ENCODE results near the gene SORCS3. TPM values are rescaled to one million over a fixed set of nuclear protein-coding genes. Genes with fewer than 3 reads are reported as not detected.

SORCS3 gene
- total RNA-seq, 1 donor from 2014 or later: 0.10 TPM

DNA sequence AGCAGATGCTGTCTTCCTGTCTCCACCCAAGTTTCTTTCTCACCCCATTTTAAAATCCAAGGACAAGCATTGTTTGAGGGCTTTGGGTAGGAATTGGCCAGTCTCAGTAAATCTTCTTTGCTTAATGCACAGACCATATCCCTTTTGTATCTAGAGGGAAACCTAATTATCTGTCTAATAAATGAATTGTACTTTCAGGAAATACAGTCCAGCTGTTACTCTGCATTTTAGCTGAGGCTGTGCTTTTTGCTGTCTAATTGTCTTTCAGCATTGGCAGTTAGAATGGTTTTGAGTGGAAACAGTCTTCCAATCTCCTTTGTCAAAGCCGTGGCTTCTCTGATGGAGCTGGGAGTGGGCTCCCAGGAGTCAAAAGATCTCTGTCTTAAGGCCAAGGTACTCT, 388.2 kb downstream of the SORCS3 start:
- DNase-seq: no peak
- intact Hi-C loops (cut with micrococcal nuclease): no loop called here
- no peak for ATAC-seq

DNA sequence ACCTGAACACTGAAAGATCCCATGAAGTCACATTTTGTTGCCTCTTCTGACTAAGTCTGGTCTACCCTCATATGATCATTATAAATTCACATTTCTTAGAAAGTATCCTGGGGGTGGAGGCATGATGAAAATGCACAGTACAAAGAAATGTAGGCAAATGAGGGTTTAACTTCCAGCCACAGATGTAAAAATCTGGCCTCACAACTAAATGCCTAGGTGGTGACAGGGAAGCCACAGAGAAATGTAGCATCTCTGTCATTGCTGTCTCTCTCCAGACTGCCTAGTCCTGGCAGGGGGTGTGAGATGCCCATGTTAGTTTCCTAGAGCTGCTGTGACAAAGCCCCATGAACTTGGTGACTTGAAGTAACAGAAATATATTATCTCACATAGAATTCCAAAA, 395.9 kb downstream of the SORCS3 start:
- ATAC-seq (no peak), DNase-seq (no peak)
- intact Hi-C loops (cut with micrococcal nuclease): no loop called here

DNA sequence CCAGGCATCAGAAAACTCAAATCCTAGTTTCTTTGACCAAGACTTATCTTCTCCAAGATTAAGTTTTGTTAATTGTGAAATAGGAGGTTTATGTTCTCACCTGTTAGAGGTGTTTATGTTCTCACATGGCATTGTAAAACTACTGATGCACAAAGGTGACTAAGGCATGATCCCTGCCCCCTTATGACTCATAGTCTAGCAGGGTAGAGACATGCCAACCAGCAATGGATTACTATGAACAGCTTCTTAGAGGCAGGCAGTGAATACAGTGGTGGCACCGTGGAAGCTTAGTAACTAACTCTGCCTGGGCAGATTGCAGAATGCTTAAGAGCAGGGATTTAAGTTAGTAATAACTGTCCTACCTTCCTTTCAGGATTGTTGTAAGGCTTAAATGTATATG, 400.9 kb downstream of the SORCS3 start:
- intact Hi-C loops (cut with micrococcal nuclease): no loop called here
- ATAC-seq (no peak), DNase-seq (no peak)

DNA sequence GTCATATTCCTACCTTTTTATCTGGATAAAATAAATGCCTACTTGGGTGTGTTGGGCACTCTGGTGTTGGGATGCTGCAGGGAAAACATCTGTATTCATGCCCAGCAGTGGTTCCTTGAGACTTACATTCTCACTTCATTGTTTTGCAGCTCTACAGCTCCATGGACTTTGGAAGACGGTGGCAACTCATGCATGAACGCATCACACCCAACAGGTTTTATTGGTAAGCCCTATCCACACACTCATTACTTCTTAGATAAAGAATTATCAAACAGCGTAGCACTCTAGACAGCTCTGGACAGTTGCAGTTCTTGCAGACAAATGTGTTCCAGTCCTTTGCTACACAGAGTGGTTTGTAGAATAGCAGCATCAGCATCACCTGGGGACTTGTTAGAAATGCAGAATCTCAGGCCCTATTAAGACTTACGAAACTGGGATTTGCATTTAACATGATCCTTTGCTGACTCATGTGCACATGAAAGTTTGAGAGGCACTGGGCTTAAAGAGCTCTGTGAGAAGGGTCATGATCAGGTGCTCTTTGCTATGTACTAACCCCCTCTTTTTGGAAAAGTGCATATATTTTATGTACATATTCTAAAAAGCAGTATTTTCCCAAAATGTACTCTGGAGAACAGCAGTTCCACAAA, 401.9 kb downstream of the SORCS3 start:
- no peak for ATAC-seq
- DNase-seq: no peak
- intact Hi-C loops (cut with micrococcal nuclease): no loop called here

DNA sequence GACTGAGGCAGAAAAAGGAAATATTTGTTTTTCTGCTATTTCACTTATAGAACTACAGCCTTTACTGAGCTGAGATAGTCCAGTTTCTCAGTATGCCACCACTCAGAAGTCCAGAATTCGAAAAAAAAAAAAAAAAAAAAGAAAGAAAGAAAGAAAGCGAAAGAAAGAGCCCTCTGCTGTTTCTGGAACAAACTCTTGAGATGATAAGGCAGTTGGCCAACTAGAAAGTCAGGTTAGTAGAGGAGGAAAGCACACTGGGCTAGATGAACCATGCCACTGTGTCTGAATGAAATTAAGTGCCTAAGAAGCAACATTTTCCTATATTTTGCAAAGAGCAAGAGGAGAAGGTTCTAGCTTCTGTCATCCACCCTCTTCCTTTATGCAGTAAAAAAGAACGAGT, 403.8 kb downstream of the SORCS3 start:
- intact Hi-C loops (cut with micrococcal nuclease): no loop called here
- no peak for ATAC-seq
- DNase-seq: no peak

DNA sequence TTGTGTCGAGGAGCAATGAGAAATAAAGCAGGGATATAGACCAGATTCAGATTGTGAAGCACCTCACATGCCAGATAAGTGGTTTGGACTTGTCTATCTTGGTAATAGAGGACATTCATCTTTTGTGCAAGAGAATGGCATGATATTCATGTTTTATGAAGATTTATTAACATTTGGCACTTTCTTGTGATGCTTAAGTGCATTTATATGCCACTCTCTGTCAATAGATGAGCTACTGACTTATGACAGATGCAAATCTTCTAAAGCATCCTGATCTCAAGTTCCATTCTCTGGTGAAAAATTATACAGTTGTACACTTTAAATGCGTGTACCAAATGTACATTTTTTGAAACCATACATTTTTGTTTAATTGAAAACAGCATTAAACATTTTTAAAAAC, 415.3 kb downstream of the SORCS3 start:
- intact Hi-C loops (cut with micrococcal nuclease): no loop called here
- no peak for ATAC-seq

DNA sequence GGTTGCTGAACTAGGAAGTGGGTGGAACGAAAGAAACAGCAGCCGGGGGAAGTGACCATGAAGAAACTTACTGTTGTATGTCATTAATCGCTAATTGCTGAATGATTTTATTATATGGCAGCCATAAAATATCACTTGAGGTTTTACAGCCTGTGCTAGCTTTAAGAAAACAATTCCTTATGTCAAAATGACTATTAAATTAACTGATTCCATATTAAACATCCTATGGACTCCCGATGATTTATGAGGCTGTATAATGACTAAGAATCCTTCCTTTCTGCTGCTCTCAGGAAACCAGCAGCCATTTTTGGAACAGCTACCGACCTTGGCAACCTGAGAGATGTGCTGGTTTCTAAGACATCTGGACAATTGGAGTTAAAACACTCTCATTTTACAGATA, 421.9 kb downstream of the SORCS3 start:
- intact Hi-C loops (cut with micrococcal nuclease): no loop called here
- ATAC-seq (no peak), DNase-seq (no peak)

More for the DNA sequence above, 415.3 kb downstream of the SORCS3 start:
- no peak for DNase-seq

DNA sequence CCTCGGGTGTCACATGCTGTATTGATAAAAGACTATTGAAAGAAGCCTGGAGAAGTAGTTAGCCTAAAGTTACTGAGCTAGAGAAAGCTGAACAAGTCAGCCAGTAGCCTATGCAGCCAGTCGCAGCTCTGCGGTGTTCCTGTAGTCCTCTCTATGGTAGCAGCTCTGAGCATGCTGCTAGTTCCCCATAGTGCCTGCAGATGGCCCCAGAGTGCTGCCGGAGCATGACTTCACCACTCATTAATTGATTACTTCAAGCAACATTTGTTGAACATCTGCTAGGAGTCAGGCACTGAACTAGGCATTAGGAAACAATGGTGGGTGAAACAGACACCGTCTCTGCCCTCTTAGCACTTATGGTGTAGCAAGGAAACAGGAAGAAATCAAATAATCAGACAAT, 422.7 kb downstream of the SORCS3 start:
- intact Hi-C loops (cut with micrococcal nuclease): no loop called here
- ATAC-seq (peak; percentile 57), DNase-seq (peak; percentile 49)

DNA sequence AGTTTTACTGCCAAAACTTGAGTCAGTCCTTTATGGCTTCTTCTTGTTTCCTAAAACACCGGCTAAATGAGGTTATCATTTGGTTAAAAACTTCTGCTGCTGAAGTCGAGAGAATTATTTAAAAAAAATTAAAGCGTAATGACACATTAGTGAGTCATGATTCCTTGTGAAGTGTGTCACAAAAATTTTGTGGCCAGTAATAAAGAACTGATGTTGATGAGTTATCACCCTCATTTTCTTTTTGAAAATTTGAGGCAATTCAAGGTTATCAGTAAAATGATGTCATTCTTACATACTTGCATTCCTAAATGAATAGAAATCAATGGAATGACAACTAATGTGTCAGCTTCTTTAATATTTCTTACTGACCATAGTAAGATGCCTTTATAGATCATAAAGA, 427.4 kb downstream of the SORCS3 start:
- intact Hi-C loops (cut with micrococcal nuclease): no loop called here
- ATAC-seq (no peak), DNase-seq (no peak)

DNA sequence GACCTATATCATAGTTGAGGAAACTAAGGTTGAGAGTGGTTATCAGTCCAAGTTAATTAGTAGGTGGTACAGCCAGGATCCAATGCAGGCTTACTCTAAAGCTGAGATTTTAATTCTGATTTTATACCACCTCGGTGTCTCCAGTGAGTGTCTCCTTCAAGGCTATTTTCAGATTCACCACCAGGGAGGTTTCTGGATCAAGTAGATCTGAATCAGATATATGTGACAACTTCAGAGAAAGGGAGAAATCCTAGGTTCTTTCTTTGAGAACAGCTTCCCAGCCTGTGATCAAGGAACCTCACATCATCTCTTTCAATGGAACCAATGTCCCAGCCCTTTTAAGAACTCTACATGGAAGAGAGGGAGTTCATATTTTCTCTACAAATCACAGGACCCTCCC, 429.2 kb downstream of the SORCS3 start:
- intact Hi-C loops (cut with micrococcal nuclease): no loop called here
- no peak for DNase-seq
- no peak for ATAC-seq

DNA sequence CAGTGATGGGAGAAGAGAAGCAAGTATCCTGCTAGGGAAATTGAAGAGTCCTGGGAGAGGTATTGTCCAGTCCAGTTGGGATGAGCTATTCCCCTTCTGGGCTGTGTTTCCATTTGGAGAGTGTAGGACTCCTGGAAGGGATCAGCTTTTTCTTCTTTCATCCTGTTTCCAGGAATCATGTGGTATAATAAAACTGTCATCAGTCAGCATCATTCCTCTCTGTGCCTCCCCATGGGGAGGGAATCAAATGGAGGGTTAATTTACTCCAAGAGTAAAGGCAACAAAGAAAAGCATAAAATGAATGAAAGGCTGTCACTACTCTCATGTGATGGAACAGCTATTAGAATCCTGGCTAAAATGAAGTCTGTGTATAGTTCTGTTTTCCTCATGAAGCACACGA, 429.9 kb downstream of the SORCS3 start:
- no peak for DNase-seq
- intact Hi-C loops (cut with micrococcal nuclease): no loop called here
- no peak for ATAC-seq

DNA sequence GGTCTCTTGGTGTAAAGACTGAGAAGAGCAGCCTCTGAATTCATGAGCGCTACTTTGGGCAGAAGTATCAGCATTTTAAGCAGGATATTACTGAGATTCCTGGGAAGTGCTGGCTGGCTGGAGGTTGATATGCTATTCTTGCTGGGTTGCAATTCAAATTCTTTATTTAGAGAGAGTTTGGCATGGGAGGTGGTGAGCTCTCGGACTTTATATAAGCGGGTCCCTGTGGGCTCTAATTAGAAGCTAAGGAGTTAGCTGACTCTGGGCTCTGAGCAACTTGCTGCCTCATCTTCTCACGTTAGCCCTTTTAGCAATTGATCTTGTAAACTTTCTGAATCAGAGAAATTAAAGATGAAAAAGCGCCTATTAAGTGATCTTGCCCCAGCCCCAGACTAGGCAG, 430.9 kb downstream of the SORCS3 start:
- intact Hi-C loops (cut with micrococcal nuclease): no loop called here
- ATAC-seq (peak; percentile 45), DNase-seq (no peak)

DNA sequence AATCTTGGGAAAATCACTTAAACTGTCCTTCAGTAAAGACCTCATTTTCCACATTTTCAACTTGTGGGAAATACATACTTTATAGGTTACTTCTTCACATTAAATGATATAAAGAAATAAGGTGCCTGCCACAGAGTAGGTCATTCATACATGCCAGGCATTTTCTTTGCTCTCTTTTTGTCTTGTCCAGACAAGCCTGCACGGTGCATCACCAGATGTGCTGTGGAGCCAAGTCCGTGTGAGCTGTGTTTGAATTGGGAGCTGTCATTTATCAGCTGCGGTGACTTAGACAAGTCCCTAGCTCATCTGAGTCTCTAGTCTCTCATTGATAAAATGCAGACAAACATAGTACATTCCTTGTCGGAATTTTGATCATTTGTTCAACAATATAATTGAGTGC, 432.9 kb downstream of the SORCS3 start:
- DNase-seq: no peak
- intact Hi-C loops (cut with micrococcal nuclease): no loop called here

DNA sequence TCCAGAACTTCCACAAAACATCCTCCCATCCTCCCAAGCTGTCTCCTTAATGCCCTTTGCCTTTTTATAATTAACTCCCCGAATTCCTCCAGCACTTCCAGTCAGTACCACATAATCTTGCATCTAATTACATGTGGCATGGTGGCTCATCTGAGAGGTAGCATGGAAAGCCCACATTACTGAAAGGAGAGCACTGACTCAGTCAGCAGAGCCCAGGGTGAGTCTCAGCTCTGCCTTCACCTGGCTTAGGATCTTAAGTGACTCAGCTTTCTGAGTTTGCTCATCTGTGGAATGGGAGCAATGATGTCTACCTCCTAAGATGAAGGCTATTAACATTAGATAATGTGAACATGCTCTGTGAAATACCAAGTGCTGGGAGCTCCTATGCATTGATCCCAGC, 433.9 kb downstream of the SORCS3 start:
- ATAC-seq (no peak), DNase-seq (no peak)
- intact Hi-C loops (cut with micrococcal nuclease): no loop called here

More for the DNA sequence above, 432.9 kb downstream of the SORCS3 start:
- no peak for ATAC-seq

DNA sequence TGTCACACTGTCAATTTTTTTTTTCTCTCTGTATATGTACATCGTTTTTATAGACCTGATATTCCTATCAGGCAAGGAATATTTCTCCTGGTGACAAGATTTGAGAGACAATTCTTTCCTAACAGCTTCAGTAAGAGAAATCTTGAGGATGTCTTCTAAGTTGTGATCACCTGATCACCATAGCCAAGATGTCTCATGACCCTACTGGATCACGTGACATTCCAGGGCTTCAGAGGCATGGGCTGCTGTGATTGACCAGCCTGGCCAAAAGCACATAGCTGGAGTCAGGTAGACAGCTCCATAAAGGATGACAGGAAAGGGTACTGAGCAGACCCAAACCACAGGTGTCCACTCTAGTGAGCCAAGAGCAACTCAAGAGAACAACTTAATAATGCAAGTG, 444.9 kb downstream of the SORCS3 start:
- intact Hi-C loops (cut with micrococcal nuclease): no loop called here
- DNase-seq (no peak), ATAC-seq (no peak)

DNA sequence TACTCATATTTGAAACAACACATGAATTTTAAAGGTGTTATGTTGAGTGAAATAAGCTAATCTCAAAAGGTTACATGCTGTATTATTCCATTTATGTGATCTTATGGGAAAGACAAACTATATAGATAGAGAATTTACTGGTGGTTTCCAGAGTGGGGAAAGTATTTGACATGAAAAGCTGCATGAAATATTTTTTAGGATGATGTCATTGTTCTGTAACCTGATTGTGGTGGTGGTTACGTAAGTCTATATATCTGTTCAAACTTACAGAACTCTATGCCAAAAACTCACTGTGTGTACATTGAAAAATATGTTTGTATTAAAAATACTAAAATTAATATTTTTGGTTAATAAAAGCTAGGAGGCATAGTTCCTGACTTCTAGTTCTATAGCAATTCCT, 453.0 kb downstream of the SORCS3 start:
- intact Hi-C loops (cut with micrococcal nuclease): no loop called here
- DNase-seq: no peak
- no peak for ATAC-seq

DNA sequence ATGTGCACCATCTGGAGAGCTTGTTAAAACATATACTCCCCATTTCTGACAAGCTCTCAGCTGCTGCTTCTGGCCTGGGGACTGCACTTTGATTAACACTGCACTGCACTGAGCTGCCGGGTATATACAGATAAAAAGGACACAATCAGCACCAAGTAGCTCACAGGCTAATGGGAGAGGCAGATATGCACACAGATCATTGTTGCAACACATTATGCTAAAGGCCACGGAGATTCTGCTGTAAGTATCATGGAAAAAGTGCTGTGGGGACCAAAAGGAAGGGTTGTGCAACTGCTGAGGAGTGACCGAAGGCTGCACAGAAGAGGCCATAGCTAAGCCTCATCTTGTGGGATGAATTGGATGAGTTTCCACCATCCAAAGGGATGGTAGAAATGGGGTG, 455.2 kb downstream of the SORCS3 start:
- intact Hi-C loops (cut with micrococcal nuclease): no loop called here
- DNase-seq: no peak
- ATAC-seq: no peak

DNA sequence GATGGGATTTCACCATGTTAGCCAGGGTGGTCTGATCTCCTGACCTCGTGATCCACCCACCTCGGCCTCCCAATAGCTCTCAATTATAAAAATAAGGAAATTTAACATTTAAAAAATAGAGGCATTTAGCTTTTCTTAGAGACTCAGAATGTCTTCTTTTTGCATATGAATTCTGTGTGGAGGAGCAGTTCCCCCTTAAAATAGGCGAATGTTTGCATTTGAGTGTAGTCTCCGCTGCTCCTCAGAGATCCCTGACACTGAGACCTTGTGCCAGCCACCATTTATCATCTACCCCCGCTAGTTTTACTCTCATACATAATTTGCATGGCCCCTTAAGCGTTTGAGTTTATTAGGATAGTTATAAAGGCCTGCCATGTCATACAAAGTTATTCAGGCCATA, 461.9 kb downstream of the SORCS3 start:
- intact Hi-C loops (cut with micrococcal nuclease): no loop called here
- ATAC-seq: no peak
- DNase-seq: no peak

DNA sequence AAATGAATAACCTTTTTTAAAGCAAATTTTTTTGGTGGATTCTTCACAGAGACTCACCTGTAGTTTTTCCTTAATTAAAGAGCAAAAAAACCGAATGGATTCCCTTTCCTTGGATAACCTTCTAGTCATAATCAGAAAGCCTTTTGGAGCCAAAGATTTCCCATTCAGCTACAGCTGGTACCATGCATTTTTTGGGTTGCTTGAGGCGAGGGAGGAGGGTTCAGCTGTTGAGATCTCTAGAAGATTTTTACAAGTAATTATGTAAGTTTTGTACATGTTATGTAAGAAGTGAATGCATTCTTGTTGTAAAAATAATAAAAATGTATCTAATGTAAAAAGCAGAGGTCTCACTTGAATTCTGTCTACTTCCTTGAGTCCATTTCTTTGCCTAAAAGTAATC, 463.2 kb downstream of the SORCS3 start:
- intact Hi-C loops (cut with micrococcal nuclease): no loop called here
- ATAC-seq: no peak
- DNase-seq: no peak

DNA sequence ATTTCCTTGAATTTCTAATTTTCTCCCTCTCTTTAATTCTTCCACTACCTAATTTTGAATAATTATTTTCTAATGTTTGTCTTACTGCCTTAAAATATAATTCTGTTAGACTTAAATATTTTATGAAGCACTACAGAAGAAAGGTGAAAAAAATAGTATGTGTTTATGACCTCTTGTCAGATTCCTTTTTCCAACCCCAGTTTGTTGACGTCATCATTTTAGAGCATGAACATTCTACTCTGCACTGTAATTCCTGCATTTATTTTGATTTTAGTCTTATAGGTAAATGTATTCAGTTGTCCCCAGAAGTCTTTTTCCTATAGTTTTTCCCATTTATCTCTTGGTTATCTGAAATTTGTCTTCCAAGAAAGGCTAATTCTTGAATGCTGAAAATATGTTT, 468.1 kb downstream of the SORCS3 start:
- no peak for DNase-seq
- intact Hi-C loops (cut with micrococcal nuclease): no loop called here
- ATAC-seq: no peak

DNA sequence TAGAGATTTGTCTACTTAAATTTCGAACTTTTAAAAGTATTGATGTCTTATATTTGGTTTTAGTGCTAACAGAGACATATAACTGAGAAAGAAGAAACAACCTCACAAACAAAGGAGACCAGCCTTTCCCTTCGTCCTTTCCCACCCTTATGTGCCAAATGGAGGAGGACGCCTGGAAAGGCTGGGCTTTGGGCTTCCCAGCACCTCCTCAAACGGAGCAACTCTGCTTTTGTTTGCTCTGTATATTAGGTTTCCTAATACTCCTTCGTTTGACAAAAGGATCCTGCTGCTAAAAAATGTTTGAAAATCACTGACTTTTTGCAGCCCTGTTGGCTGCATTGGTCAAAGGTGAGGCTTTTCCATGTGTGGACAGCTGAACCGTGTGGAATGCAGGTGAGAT, 471.8 kb downstream of the SORCS3 start:
- DNase-seq: no peak
- intact Hi-C loops (cut with micrococcal nuclease): no loop called here
- no peak for ATAC-seq

DNA sequence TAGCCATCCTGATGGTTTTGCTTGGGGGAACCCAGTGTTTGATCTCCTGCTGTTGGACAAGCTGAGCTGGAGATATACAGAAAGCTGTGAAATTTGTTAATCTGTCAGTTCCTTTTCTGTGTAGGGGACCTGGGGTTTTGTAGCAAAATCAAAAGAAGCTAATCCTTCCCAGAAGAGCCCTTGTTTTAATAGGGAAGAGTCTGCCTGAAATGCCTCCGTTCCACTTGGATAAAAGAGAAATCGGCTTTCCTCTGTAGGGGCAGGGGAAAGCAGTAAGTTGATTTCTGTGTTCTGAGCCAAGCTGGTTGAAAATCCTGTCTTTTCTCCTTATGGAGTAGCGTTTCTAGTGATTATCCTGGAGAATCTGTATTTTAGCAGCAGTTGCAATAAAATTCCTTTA, 472.6 kb downstream of the SORCS3 start:
- no peak for ATAC-seq
- intact Hi-C loops (cut with micrococcal nuclease): no loop called here
- DNase-seq: no peak
